Activated CD4-positive, alpha-beta T cell treated with anti-CD3 and anti-CD28 coated beads, Interleukin-2, Interleukin-4, amounts not matched to agents 100 ng/mL and 50 ng/mL, durations not matched to agents 16 hours and 8 hours (primary cell): Measurements from ENCODE around the gene CDH2.

Source experiments
- DNase-seq: peaks from one replicate; pipeline ENCODE4 v3.0.0-alpha.2; 2020; ENCODE audit warnings: low spot score

The CDH2 gene

GRCh38 chr18:28127763-28128658 is 48.9 kb downstream of the CDH2 start:
- no peak for DNase-seq

- no peak for DNase-seq
Measured at GRCh38 chr18:28127228-28127627, 49.7 kb downstream of the CDH2 start.

- no peak for DNase-seq
Measured at GRCh38 chr18:28126768-28127167, 50.2 kb downstream of the CDH2 start.

GRCh38 chr18:28125051-28125450 is 51.9 kb downstream of the CDH2 start:
- DNase-seq = no peak

GRCh38 chr18:28124131-28125029 is 52.5 kb downstream of the CDH2 start:
- no peak for DNase-seq

- DNase-seq = no peak
Measured at GRCh38 chr18:28123401-28124030, 53.4 kb downstream of the CDH2 start.

- no peak for DNase-seq
Measured at GRCh38 chr18:28120828-28121515, 56.0 kb downstream of the CDH2 start.

GRCh38 chr18:28116461-28116860 is 60.5 kb downstream of the CDH2 start:
- no peak for DNase-seq

GRCh38 chr18:28115149-28115550 is 61.8 kb downstream of the CDH2 start:
- no peak for DNase-seq

GRCh38 chr18:28114472-28114871 is 62.5 kb downstream of the CDH2 start:
- no peak for DNase-seq

- DNase-seq = no peak
Measured at GRCh38 chr18:28113271-28114029, 63.5 kb downstream of the CDH2 start.

GRCh38 chr18:28112056-28112470 is 64.9 kb downstream of the CDH2 start:
- DNase-seq = no peak

GRCh38 chr18:28110924-28111323 is 66.0 kb downstream of the CDH2 start:
- no peak for DNase-seq

- no peak for DNase-seq
Measured at GRCh38 chr18:28109781-28110560, 67.0 kb downstream of the CDH2 start.

GRCh38 chr18:28108814-28109213 is 68.1 kb downstream of the CDH2 start:
- DNase-seq = no peak

GRCh38 chr18:28108254-28108653 is 68.7 kb downstream of the CDH2 start:
- no peak for DNase-seq

- DNase-seq = no peak
Measured at GRCh38 chr18:28099237-28099636, 77.7 kb downstream of the CDH2 start.

GRCh38 chr18:28095631-28096030 is 81.3 kb downstream of the CDH2 start:
- DNase-seq = no peak

- DNase-seq = no peak
Measured at GRCh38 chr18:28095041-28095440, 81.9 kb downstream of the CDH2 start.

GRCh38 chr18:28091197-28091596 is 85.7 kb downstream of the CDH2 start:
- DNase-seq = no peak
